Ramos (cell line): ENCODE results near the gene RCSD1.

ENCODE experiments used
- in situ Hi-C: fragments of 300-500 bp; cut with MboI; formaldehyde crosslinking; loops from one replicate; pipeline ENCODE4 v1.14.3; 2022; ENCODE audit warnings: low sequenced_read_pairs; ENCODE audit not compliant: unreplicated experiment

The RCSD1 gene

GRCh38 chr1:167617153-167618147 lies 12.6 kb upstream of the RCSD1 start:
- in situ Hi-C loops: no loop called here

GRCh38 chr1:167618366-167618765 lies 11.7 kb upstream of the RCSD1 start:
- in situ Hi-C loops: no loop called here

GRCh38 chr1:167618789-167619188 lies 11.2 kb upstream of the RCSD1 start:
- in situ Hi-C loops: no loop called here

GRCh38 chr1:167620002-167620401 lies 10.0 kb upstream of the RCSD1 start:
- in situ Hi-C loops: no loop called here

GRCh38 chr1:167621780-167622313 lies 8.2 kb upstream of the RCSD1 start:
- in situ Hi-C loops: no loop called here

- in situ Hi-C loops: no loop called here
Measured at GRCh38 chr1:167623951-167624350, 6.1 kb upstream of the RCSD1 start.

GRCh38 chr1:167625040-167625823 lies 4.8 kb upstream of the RCSD1 start:
- in situ Hi-C loops: no loop called here

- in situ Hi-C loops: no loop called here
Measured at GRCh38 chr1:167627615-167627864, 2.5 kb upstream of the RCSD1 start.

GRCh38 chr1:167627865-167628641 lies 2.0 kb upstream of the RCSD1 start:
- in situ Hi-C loops: no loop called here

- in situ Hi-C loops: no loop called here
Measured at GRCh38 chr1:167628741-167629515, 1.1 kb upstream of the RCSD1 start.

GRCh38 chr1:167630568-167631385 lies 745 bp downstream of the RCSD1 start:
- in situ Hi-C loops: no loop called here

- in situ Hi-C loops: no loop called here
Measured at GRCh38 chr1:167631386-167631935, 1.4 kb downstream of the RCSD1 start.

- in situ Hi-C loops: no loop called here
Measured at GRCh38 chr1:167631936-167632614, 2.0 kb downstream of the RCSD1 start.

- in situ Hi-C loops: no loop called here
Measured at GRCh38 chr1:167633258-167633944, 3.4 kb downstream of the RCSD1 start.

- in situ Hi-C loops: no loop called here
Measured at GRCh38 chr1:167634435-167634834, 4.4 kb downstream of the RCSD1 start.

GRCh38 chr1:167635156-167635648 lies 5.2 kb downstream of the RCSD1 start:
- in situ Hi-C loops: no loop called here

- in situ Hi-C loops: no loop called here
Measured at GRCh38 chr1:167635941-167636340, 5.9 kb downstream of the RCSD1 start.
